T-helper 17 cell (primary cell): ENCODE measurements around the gene ANKS6. TPM values are rescaled to one million over a fixed set of nuclear protein-coding genes. Genes with fewer than 3 reads are reported as not detected.
A peak's percentile ranks its signal among the peaks of the same experiment; 100 is the strongest.

Experiments
- ATAC-seq: fragments of 150-1000 bp; cut with Tn5 transposase; 2 replicates; pipeline ENCODE4 v1.10.0; 2021; ENCODE audit warnings: mild to moderate bottlenecking, moderate library complexity
- DNase-seq, 3 donors: peaks; one replicate each; pipeline versions ENCODE4 v3.0.0 to v3.0.0-alpha.2; 2020 to 2021
- H3K9me3 ChIP-seq: one replicate; pipeline ENCODE4 v1.7.0; 2013; ENCODE audit warnings: low read length, mild to moderate bottlenecking; ENCODE audit not compliant: control insufficient read depth, poor library complexity, severe bottlenecking
- H3K27ac Mint-ChIP-seq: one replicate; pipeline ENCODE4 v1.8.0; 2022; ENCODE audit warnings: mild to moderate bottlenecking, moderate library complexity, mixed read lengths
- H3K27me3 Mint-ChIP-seq: one replicate; pipeline ENCODE4 v1.8.0; 2022; ENCODE audit warnings: mixed read lengths
- H3K36me3 Mint-ChIP-seq: one replicate; pipeline ENCODE4 v1.8.0; 2022; ENCODE audit warnings: low read depth, mixed read lengths
- H3K4me1 Mint-ChIP-seq: one replicate; pipeline ENCODE4 v1.8.0; 2022; ENCODE audit warnings: mild to moderate bottlenecking, mixed read lengths
- H3K4me3 Mint-ChIP-seq: one replicate; pipeline ENCODE4 v1.8.0; 2022; ENCODE audit warnings: mild to moderate bottlenecking, moderate library complexity, mixed read lengths
- total RNA-seq, 4 donors: library from RNA in 2 of 4; stranded (reverse) in 2 of 4; gene quantifications; one replicate each; pipeline ENCODE4 v1.2.3 and lab custom pipeline; 2022 to 2026

Gene ANKS6
- total RNA-seq, 2 donors from 2014 or later, result 9.6 to 10.0 TPM

DNA sequence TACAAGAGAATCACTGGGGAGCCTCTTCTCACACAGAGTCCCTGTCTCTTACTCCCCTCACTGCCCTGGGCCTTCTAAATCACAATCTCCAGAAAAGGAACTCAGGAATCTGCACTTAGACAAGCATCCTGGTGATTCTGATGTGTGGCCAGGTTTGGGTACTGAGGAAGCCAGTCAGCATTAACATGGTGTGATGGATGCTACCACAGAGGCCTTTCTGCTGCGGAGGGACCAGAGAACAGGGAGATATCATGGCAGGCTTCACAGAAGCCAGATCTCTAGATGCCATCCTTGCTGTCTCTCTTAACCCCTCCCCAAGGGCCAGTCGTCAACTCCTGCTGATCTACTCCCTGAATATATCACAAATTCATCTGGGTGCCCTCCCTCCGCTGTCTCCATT is 1.6 kb downstream of the ANKS6 start:
- Mint-ChIP-seq H3K27ac (peak overlapping the region; percentile 86), H3K27me3 (no peaks in the 10 kb centered on the region), H3K4me1 (peaks cover 33% of the 10 kb centered on the region), H3K4me3 (peak overlapping the region; percentile 83), H3K36me3 (no peaks in the 10 kb centered on the region)
- H3K9me3 ChIP-seq, result no peaks in the 10 kb centered on the region
- DNase-seq (no peak), ATAC-seq (no peak)

DNA sequence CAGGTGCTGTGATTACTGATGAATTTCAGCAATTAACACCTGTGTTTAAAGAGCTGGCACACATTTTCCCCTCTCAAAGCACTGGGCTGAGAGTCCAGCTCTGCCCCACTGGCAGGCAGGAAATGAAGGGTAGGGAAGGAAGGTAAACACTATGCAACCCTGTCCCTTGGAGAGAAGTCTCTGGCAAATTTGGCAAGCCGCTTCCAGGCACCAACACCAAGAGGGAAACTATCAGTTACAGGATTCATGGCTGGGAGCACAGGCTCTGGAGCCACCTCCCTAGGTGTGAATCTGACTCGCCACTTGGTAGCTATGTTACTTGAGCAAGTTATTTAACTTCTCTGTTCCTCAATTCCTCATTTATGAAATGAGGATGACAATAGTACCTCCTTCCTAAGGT is 3.3 kb downstream of the ANKS6 start:
- DNase-seq (no peak), ATAC-seq (no peak)
- H3K4me3 Mint-ChIP-seq, result no peak overlapping the region
- no peaks in the 10 kb centered on the region for H3K27me3 Mint-ChIP-seq
- H3K27ac Mint-ChIP-seq, result no peak overlapping the region
- no peaks in the 10 kb centered on the region for H3K9me3 ChIP-seq
- H3K4me1 Mint-ChIP-seq, result peaks cover 33% of the 10 kb centered on the region
- H3K36me3 Mint-ChIP-seq, result no peaks in the 10 kb centered on the region

DNA sequence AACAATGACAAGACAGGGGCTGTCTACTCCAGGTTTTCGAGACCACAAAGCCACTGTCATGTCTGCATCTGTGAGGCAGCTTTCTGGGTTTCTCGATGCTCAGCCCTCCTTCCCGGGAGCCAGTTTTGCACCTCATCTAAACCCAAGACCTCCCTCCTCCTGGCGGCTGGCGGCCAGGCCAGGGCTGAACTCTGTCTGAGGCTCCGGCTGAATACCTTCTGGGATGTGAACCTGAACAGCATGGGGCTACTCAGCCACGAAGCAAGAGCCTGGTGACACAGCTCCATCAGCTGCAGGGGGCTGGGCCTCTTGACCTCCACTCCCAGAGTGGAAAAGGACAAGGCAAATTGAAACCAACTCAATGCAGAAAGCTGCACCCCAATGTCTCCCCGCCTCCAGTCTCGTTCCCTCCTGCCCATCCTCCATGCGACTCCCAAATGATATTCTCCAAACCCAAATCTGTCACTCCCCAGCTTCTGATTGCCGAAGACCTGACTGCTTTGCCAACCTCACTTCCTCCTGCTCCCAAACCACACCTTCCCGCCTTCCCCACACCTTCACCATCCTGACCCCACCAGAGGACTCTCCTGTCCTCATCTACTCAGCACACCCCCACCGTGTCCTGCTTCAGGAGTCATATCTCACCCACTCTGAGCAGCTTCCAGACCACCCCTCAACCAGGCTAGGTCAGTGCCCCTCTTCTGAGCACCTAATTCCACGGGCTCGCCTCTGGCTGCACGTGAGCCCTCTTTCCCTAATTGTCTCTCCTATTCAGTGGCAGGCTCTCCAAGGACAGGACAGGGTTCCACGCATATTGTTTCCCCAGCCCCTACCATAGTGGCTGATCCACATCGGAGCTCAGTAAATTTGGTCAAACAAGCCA is 4.5 kb downstream of the ANKS6 start:
- H3K27ac Mint-ChIP-seq, result no peak overlapping the region

GRCh38 chr9:98790842-98791607 is 5.3 kb downstream of the ANKS6 start:
- H3K4me3 Mint-ChIP-seq, result no peak overlapping the region
- peak; percentile 82 for ATAC-seq
- H3K27me3 Mint-ChIP-seq, result no peaks in the 10 kb centered on the region
- peaks cover 27% of the 10 kb centered on the region for H3K4me1 Mint-ChIP-seq
- DNase-seq, result peak; percentile 24 to 52 (median 38)
- H3K27ac Mint-ChIP-seq, result peak overlapping the region; percentile 47
- no peaks in the 10 kb centered on the region for H3K9me3 ChIP-seq
- H3K36me3 Mint-ChIP-seq, result no peaks in the 10 kb centered on the region

More for the DNA sequence above, 4.5 kb downstream of the ANKS6 start:
- H3K27me3 Mint-ChIP-seq, result no peaks in the 10 kb centered on the region
- ATAC-seq (no peak), DNase-seq (no peak)
- no peak overlapping the region for H3K4me3 Mint-ChIP-seq
- peaks cover 27% of the 10 kb centered on the region for H3K4me1 Mint-ChIP-seq
- no peaks in the 10 kb centered on the region for H3K36me3 Mint-ChIP-seq
- H3K9me3 ChIP-seq, result no peaks in the 10 kb centered on the region

GRCh38 chr9:98790134-98790841 is 6.1 kb downstream of the ANKS6 start:
- no peaks in the 10 kb centered on the region for H3K9me3 ChIP-seq
- ATAC-seq (no peak), DNase-seq (no peak)
- no peak overlapping the region for H3K4me3 Mint-ChIP-seq
- H3K27me3 Mint-ChIP-seq, result no peaks in the 10 kb centered on the region
- H3K36me3 Mint-ChIP-seq, result no peaks in the 10 kb centered on the region
- peaks cover 22% of the 10 kb centered on the region for H3K4me1 Mint-ChIP-seq
- no peak overlapping the region for H3K27ac Mint-ChIP-seq

DNA sequence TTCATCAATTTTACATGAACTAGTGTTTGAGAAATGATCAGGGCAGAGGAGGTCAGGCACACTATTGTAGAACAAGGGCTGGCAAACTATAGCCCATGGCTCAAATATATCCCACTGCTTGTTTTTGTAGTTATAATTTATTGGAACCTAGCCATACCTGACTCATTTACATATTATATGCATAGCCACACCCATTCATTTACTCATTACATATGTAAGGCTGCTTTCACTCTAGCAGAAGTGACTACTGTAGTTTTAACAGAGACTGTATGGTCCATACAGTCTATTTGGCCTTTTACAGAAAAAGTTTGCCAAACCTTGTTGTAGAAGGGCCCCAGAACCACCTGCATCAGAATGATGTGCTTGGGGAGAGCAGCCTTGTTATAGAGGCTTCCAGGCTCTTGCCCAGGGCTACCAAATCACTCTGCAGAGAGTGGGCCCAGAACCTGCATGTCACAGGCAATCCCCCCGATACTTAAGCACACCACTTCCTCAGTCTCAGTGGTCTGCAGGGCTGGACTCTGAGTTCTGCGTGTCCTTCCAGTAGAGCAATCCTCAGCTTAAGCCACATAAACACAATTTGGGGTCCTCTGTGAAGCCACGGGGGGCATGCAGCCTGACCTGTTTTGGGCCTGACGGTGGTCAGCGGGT is 6.7 kb downstream of the ANKS6 start:
- Mint-ChIP-seq H3K27me3 (no peaks in the 10 kb centered on the region), H3K36me3 (no peaks in the 10 kb centered on the region), H3K4me1 (peaks cover 17% of the 10 kb centered on the region), H3K4me3 (no peak overlapping the region), H3K27ac (no peak overlapping the region)
- no peak for ATAC-seq
- DNase-seq, result no peak
- H3K9me3 ChIP-seq, result no peaks in the 10 kb centered on the region

- Mint-ChIP-seq H3K27ac (peak overlapping the region; percentile 39), H3K4me3 (no peak overlapping the region), H3K36me3 (peaks cover under 1% of the 10 kb centered on the region), H3K27me3 (no peaks in the 10 kb centered on the region), H3K4me1 (peaks cover 16% of the 10 kb centered on the region)
- H3K9me3 ChIP-seq, result no peaks in the 10 kb centered on the region
- ATAC-seq, result no peak
- DNase-seq, result no peak
Measured at GRCh38 chr9:98787766-98788335, 8.5 kb downstream of the ANKS6 start.

DNA sequence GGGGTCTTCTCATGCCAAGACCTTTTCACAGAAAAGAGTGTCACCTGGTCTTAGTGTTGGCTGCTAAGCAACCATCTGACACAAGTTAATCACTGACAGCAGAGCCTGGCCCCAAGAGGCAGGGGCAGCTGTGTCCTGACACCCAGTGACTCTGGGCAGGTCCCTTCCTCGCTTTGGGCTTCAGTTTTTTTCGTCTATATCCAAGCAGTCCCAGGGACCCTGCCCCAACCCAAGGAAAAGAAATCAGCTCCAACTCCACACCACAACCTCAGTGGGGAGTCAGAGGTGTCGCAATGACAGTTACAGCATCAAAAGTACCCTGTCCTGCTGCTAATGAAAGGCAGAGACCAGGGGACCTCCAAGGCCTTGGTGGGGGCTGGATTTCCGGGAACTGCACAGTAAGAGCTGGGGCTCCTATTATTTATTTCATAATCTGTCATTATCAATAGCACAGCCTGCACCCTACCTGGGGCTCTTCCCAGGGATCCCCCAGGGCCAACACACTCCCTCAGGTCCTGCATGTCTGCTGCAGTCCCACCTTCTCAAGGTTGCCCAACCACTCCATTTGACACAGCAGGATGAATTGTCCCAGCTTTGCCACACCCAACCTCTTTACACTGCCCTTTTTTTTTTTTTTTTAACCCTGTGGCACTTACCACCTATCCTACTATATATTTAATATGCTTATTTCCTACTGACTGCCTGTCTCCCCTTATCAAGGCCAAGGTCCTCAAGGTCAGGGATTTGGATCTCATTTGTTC is 9.4 kb downstream of the ANKS6 start:
- Mint-ChIP-seq H3K36me3 (peaks cover 4% of the 10 kb centered on the region), H3K4me1 (peaks cover 9% of the 10 kb centered on the region), H3K27me3 (no peaks in the 10 kb centered on the region), H3K4me3 (no peak overlapping the region), H3K27ac (peak overlapping the region; percentile 39)
- H3K9me3 ChIP-seq, result no peaks in the 10 kb centered on the region
- DNase-seq (no peak), ATAC-seq (no peak)

GRCh38 chr9:98784831-98785806 is 11.2 kb downstream of the ANKS6 start:
- H3K27ac Mint-ChIP-seq, result no peak overlapping the region
- peaks cover 5% of the 10 kb centered on the region for H3K4me1 Mint-ChIP-seq
- peaks cover 4% of the 10 kb centered on the region for H3K36me3 Mint-ChIP-seq
- no peaks in the 10 kb centered on the region for H3K27me3 Mint-ChIP-seq
- H3K4me3 Mint-ChIP-seq, result no peak overlapping the region
- ATAC-seq (no peak), DNase-seq (no peak)
- H3K9me3 ChIP-seq, result no peaks in the 10 kb centered on the region

DNA sequence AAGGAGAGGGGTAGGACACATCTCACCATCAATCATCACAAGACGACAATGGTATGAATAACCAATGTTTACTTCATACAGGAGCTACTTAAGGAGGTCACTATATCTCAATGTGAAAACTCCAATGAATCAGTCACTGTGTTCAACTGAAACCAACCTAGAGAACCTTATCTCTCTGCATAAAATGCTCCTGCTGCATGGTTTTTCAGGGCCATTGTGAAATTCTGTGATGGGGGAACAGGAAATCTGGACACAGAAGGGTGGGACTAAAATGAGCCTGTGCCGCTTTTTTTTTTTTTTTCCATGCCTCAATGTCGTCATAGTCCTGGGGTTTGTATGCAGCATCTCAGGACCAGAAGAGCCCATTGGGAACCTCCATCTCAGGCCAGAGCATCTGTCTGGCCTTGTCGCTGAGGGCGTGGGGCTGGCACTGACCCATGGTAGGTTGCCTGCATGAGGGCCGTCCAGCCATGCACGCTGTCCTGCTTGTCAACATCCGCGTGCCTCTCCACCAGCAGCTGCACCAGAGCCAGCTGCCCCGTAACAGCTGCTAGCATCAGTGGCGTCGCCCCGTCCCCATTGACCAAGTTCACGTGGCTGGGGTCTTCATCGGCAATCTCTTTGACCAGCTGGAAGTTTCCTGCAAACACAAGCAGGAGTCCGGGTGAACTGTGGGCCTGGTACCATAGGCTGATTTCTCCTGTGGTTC is 12.7 kb downstream of the ANKS6 start:
- no peak for ATAC-seq
- DNase-seq, result no peak
- peaks cover 4% of the 10 kb centered on the region for H3K36me3 Mint-ChIP-seq
- H3K9me3 ChIP-seq, result no peaks in the 10 kb centered on the region
- H3K27me3 Mint-ChIP-seq, result no peaks in the 10 kb centered on the region
- H3K4me3 Mint-ChIP-seq, result no peak overlapping the region
- no peak overlapping the region for H3K27ac Mint-ChIP-seq
- peaks cover 5% of the 10 kb centered on the region for H3K4me1 Mint-ChIP-seq
